Upper lobe of left lung (tissue), 4 donors: Measurements from ENCODE around the gene MAN1A2.

Experiments used
- CTCF ChIP-seq, 6 experiments: fragments of 450-650 bp in 4 of 6; fragments of 200-600 bp in 2 of 6; sonication (generic) in 2 of 6; IDR thresholded peaks; one replicate each; pipeline ENCODE4 v1.5.1; 2016 to 2019; ENCODE audit warnings: antibody characterized with exemption in 6 of 6
- EP300 ChIP-seq, 4 donors: sonication (generic); formaldehyde crosslinking; IDR thresholded peaks; one replicate each; pipeline ENCODE4 v1.5.1; 2017; ENCODE audit warnings: antibody characterized with exemption in 4 of 4, control low read depth in 2 of 4
- POLR2A ChIP-seq, 4 donors: fragments of 450-650 bp; IDR thresholded peaks; one replicate each; pipeline ENCODE4 v1.5.1; 2016 to 2017; ENCODE audit warnings: antibody characterized with exemption in 4 of 4, mild to moderate bottlenecking in 2 of 4
- POLR2AphosphoS5 ChIP-seq, 2 donors: sonication (generic); formaldehyde crosslinking; IDR thresholded peaks; one replicate each; pipeline ENCODE4 v1.5.1; 2017; ENCODE audit warnings: antibody characterized with exemption in 2 of 2

GRCh38 chr1:117556341-117556740, 189.1 kb downstream of the MAN1A2 start:
- TF ChIP-seq POLR2A (IDR thresholded peaks at IDR 0.05) (no peak), CTCF (IDR thresholded peaks at IDR 0.05) (no peak), POLR2AphosphoS5 (IDR thresholded peaks at IDR 0.05) (no peak), EP300 (IDR thresholded peaks at IDR 0.05) (no peak)
